ENCODE results near the gene GNPTAB. TPM values are rescaled to one million over a fixed set of nuclear protein-coding genes. Genes with fewer than 3 reads are reported as not detected.

GNPTAB gene
- total RNA-seq, 1 experiment from 2014 or later: 40.8 TPM

DNA sequence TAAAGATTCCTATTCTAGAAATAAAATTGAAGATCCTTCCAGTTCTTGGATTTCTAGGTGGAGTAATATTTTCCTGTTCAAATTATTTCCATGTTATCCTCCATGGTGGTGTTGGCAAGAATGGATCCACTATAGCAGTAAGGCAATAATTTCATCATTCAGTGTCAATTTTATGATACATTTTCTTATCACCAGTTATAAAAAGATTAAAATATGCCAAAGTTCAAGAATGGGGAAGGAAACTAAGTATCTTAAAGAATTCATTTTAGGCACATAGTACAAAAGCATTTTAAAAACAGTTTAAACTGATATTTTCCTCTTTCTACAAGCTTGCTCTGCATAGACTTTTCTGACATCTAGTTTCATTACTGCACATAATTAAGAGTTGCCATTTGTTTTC is 110.6 kb downstream of the GNPTAB start:
- no peaks in the 10 kb centered on the region for H3K27me3 ChIP-seq (ENCODE audit: control insufficient read depth, insufficient read depth, low read length)
- TF ChIP-seq, protein P1, sequence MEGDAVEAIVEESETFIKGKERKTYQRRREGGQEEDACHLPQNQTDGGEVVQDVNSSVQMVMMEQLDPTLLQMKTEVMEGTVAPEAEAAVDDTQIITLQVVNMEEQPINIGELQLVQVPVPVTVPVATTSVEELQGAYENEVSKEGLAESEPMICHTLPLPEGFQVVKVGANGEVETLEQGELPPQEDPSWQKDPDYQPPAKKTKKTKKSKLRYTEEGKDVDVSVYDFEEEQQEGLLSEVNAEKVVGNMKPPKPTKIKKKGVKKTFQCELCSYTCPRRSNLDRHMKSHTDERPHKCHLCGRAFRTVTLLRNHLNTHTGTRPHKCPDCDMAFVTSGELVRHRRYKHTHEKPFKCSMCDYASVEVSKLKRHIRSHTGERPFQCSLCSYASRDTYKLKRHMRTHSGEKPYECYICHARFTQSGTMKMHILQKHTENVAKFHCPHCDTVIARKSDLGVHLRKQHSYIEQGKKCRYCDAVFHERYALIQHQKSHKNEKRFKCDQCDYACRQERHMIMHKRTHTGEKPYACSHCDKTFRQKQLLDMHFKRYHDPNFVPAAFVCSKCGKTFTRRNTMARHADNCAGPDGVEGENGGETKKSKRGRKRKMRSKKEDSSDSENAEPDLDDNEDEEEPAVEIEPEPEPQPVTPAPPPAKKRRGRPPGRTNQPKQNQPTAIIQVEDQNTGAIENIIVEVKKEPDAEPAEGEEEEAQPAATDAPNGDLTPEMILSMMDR (IDR thresholded peaks at IDR 0.05): no peak
- no peak for TF ChIP-seq TCF7L2 (IDR thresholded peaks at IDR 0.05; ENCODE audit: low read depth, low read length)
- TF ChIP-seq REST (IDR thresholded peaks at IDR 0.05; ENCODE audit: insufficient read depth in 1 of 2, low read depth in 2 of 2, low read length in 1 of 2): no peak
- TF ChIP-seq SIN3A (IDR thresholded peaks at IDR 0.05; ENCODE audit: borderline replicate concordance, insufficient read depth, low read depth, low read length): no peak
- TF ChIP-seq POLR2AphosphoS5 (IDR thresholded peaks at IDR 0.05; ENCODE audit: low read depth, low read length): no peak
- H3K4me1 ChIP-seq (ENCODE audit: control insufficient read depth, insufficient read depth, low read length): peaks cover 3% of the 10 kb centered on the region; the same call in 1 of the 2 replicates
- DNase-seq (ENCODE audit: low read depth, low spot score) (no peak), ATAC-seq (no peak)
- BruUV-seq (replicated peaks): no TSS peak
- H3K36me3 ChIP-seq (ENCODE audit: control insufficient read depth, insufficient read depth, low read length): peaks cover 18% of the 10 kb centered on the region
- in situ Hi-C loops (cut with HindIII; ENCODE audit: low pct_unique_long_range_greater_than_20kb, low sequenced_read_pairs): no loop called here
- intact Hi-C loops (cut with micrococcal nuclease; ENCODE audit: unreplicated experiment): no loop called here
- no peaks in the 10 kb centered on the region for H3K9me3 ChIP-seq (ENCODE audit: control insufficient read depth, insufficient read depth, low read depth, low read length)
- H3K4me3 ChIP-seq (ENCODE audit: low read depth in 2 of 2, low read length in 2 of 2): no peak overlapping the region
- POLR2A ChIA-PET: no interaction called here
- H3K27ac ChIP-seq (ENCODE audit: low read length): no peak overlapping the region
- CTCF ChIA-PET: no interaction called here

DNA sequence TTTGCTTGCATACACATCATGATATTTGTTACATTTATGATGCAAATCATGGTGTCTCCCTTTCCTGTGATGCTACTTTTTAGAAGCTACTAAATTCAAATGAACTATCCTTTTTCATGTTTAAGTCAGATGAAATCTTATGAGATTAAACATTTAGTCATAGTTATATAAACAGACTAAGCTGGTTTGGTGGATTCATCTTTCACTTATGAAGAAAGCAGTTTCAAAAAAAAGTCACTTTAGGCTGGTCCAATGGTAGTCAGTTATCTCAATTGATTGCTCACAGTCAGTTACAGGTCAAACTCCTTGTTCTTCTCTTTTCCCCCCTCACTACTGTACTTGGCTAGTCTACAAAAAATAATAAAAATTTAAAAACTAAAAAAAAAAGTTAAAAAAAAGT is 111.2 kb downstream of the GNPTAB start:
- no peak for TF ChIP-seq TCF7L2 (IDR thresholded peaks at IDR 0.05; ENCODE audit: low read depth, low read length)
- TF ChIP-seq SIN3A (IDR thresholded peaks at IDR 0.05; ENCODE audit: borderline replicate concordance, insufficient read depth, low read depth, low read length): no peak
- TF ChIP-seq POLR2AphosphoS5 (IDR thresholded peaks at IDR 0.05; ENCODE audit: low read depth, low read length): no peak
- TF ChIP-seq REST (IDR thresholded peaks at IDR 0.05; ENCODE audit: insufficient read depth in 1 of 2, low read depth in 2 of 2, low read length in 1 of 2): no peak
- TF ChIP-seq, protein P1 (IDR thresholded peaks at IDR 0.05): no peak
- no peak for DNase-seq (ENCODE audit: low read depth, low spot score)
- peaks cover 16% of the 10 kb centered on the region for H3K36me3 ChIP-seq (ENCODE audit: control insufficient read depth, insufficient read depth, low read length)
- no peaks in the 10 kb centered on the region for H3K9me3 ChIP-seq (ENCODE audit: control insufficient read depth, insufficient read depth, low read depth, low read length)
- H3K27me3 ChIP-seq (ENCODE audit: control insufficient read depth, insufficient read depth, low read length): no peaks in the 10 kb centered on the region
- no TSS peak for BruUV-seq (replicated peaks)
- H3K4me1 ChIP-seq (ENCODE audit: control insufficient read depth, insufficient read depth, low read length): peaks cover 8% of the 10 kb centered on the region
- POLR2A ChIA-PET: no interaction called here
- intact Hi-C loops (cut with micrococcal nuclease; ENCODE audit: unreplicated experiment): no loop called here
- CTCF ChIA-PET: no interaction called here
- in situ Hi-C loops (cut with HindIII; ENCODE audit: low pct_unique_long_range_greater_than_20kb, low sequenced_read_pairs): no loop called here
- H3K4me3 ChIP-seq (ENCODE audit: low read depth in 2 of 2, low read length in 2 of 2): no peak overlapping the region
- no peak for ATAC-seq
- H3K27ac ChIP-seq (ENCODE audit: low read length): no peak overlapping the region

Measured in Panc1 (cell line).